Astrocyte (in vitro differentiated cells and primary cell): Measurements from ENCODE around the gene CRTC1. TPM values are rescaled to one million over a fixed set of nuclear protein-coding genes. Genes with fewer than 3 reads are reported as not detected.
A peak's percentile ranks its signal among the peaks of the same experiment; 100 is the strongest.
"Not testable (repeated sequence)": the region's sequence is repeated elsewhere in the genome, so short reads cannot be mapped to it uniquely, and the experiment has no call there.

Experiments
- DNase-seq: peaks from one replicate; pipeline ENCODE4 v3.0.0-alpha.2; 2010; ENCODE audit warnings: low read depth
- FAIRE-seq: peaks from 2 replicates; lab custom pipeline; 2011; peaks lifted over from hg19 to GRCh38; lab: Jason Lieb, UNC
- H2AFZ ChIP-seq: 2 replicates; pipeline ENCODE4 v1.6.0; 2012; ENCODE audit warnings: low read depth, low read length, inconsistent platforms
- H3K27ac ChIP-seq: 2 replicates; pipeline ENCODE4 v1.5.1; 2011; ENCODE audit warnings: low read depth, low read length, inconsistent platforms
- H3K27me3 ChIP-seq: 2 replicates; pipeline ENCODE4 v1.6.0; 2011; ENCODE audit warnings: low read length, inconsistent platforms; ENCODE audit not compliant: insufficient read depth
- H3K36me3 ChIP-seq: 2 replicates; pipeline ENCODE4 v1.5.1; 2011; ENCODE audit warnings: low read length, inconsistent platforms; ENCODE audit not compliant: insufficient read depth
- H3K4me1 ChIP-seq: 2 replicates; pipeline ENCODE4 v1.5.1; 2011; ENCODE audit warnings: low read length, inconsistent platforms; ENCODE audit not compliant: insufficient read depth
- H3K4me2 ChIP-seq: 2 replicates; pipeline ENCODE4 v1.6.0; 2012; ENCODE audit warnings: low read length, inconsistent platforms
- H3K4me3 ChIP-seq: 2 replicates; pipeline ENCODE4 v1.5.1; 2011; ENCODE audit warnings: low read depth, mild to moderate bottlenecking, low read length, inconsistent platforms; ENCODE audit not compliant: insufficient read depth
- H3K79me2 ChIP-seq: 2 replicates; pipeline ENCODE4 v1.6.0; 2012; ENCODE audit warnings: mild to moderate bottlenecking, low read length, inconsistent platforms; ENCODE audit not compliant: insufficient read depth
- H3K9ac ChIP-seq: 2 replicates; pipeline ENCODE4 v1.6.0; 2012; ENCODE audit warnings: mild to moderate bottlenecking, low read length, inconsistent platforms
- H3K9me3 ChIP-seq: 2 replicates; pipeline ENCODE4 v1.5.1; 2012; ENCODE audit warnings: low read depth, mild to moderate bottlenecking, low read length, inconsistent platforms; ENCODE audit not compliant: insufficient read depth
- H4K20me1 ChIP-seq: 2 replicates; pipeline ENCODE4 v1.6.0; 2012; ENCODE audit warnings: low read length, inconsistent platforms; ENCODE audit not compliant: insufficient read depth
- H3K27ac Mint-ChIP-seq: one replicate; pipeline ENCODE4 v1.8.0; 2021; ENCODE audit warnings: mild to moderate bottlenecking, mixed read lengths; ENCODE audit not compliant: unreplicated experiment
- H3K27me3 Mint-ChIP-seq: one replicate; pipeline ENCODE4 v1.8.0; 2021; ENCODE audit warnings: low read depth, mixed read lengths; ENCODE audit not compliant: unreplicated experiment
- H3K36me3 Mint-ChIP-seq: one replicate; pipeline ENCODE4 v1.8.0; 2021; ENCODE audit warnings: low read depth, mixed read lengths; ENCODE audit not compliant: unreplicated experiment
- H3K4me1 Mint-ChIP-seq: one replicate; pipeline ENCODE4 v1.8.0; 2021; ENCODE audit warnings: low read depth, mixed read lengths; ENCODE audit not compliant: unreplicated experiment
- H3K4me3 Mint-ChIP-seq: one replicate; pipeline ENCODE4 v1.8.0; 2021; ENCODE audit warnings: mild to moderate bottlenecking, moderate library complexity, mixed read lengths; ENCODE audit not compliant: unreplicated experiment
- H3K9me3 Mint-ChIP-seq: one replicate; pipeline ENCODE4 v1.8.0; 2021; ENCODE audit warnings: mild to moderate bottlenecking, mixed read lengths; ENCODE audit not compliant: unreplicated experiment
- EZH2 ChIP-seq: IDR thresholded peaks from 2 replicates; pipeline ENCODE4 v1.6.1; 2012; ENCODE audit warnings: mild to moderate bottlenecking, low read length, inconsistent platforms; ENCODE audit not compliant: insufficient read depth
- total RNA-seq: library from RNA; stranded (reverse); gene quantifications from 2 replicates; pipeline ENCODE4 v1.2.1, GENCODE V29; 2021
- TF ChIP-seq, protein P1 (sequence below): IDR thresholded peaks from 2 replicates; pipeline ENCODE4 v1.5.1; 2011; ENCODE audit warnings: low read depth, mild to moderate bottlenecking, inconsistent platforms, low read length, moderate library complexity; ENCODE audit not compliant: insufficient read depth

The CRTC1 gene
- total RNA-seq, 1 donor from 2014 or later: 8.4 TPM

DNA sequence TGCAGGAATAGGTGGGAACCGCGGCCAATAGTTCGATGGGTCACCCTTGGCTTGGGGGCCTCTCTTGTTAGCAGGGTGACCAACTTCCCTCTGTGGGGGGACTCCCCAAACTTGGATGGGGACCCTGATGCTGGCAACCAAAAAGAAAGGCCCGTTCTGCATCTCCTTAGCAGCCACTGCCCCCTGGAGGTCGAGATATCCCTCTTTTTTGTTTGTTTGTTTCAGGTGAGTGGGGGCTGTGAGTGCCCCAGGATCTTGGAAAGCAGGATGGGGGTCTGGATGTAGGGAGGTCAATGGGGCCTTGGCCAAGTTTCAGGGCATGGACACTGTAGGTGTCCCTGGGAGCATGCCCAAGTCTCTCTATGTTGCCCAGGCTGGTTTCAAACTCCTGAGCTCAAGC is 7.7 kb upstream of the CRTC1 start:
- H3K27me3 ChIP-seq: no peaks in the 10 kb centered on the region
- H3K36me3 ChIP-seq: no peaks in the 10 kb centered on the region
- H3K4me2 ChIP-seq: no peak overlapping the region
- no peaks in the 10 kb centered on the region for H3K36me3 Mint-ChIP-seq
- H3K4me3 Mint-ChIP-seq: no peak overlapping the region
- H3K79me2 ChIP-seq: no peaks in the 10 kb centered on the region
- no peaks in the 10 kb centered on the region for H4K20me1 ChIP-seq
- H3K9ac ChIP-seq: no peak overlapping the region
- no peak for DNase-seq
- H3K4me3 ChIP-seq: no peak overlapping the region
- no peak overlapping the region for H2AFZ ChIP-seq
- H3K4me1 Mint-ChIP-seq: peaks cover 13% of the 10 kb centered on the region
- no peak overlapping the region for H3K27ac Mint-ChIP-seq
- H3K27ac ChIP-seq: no peak overlapping the region
- TF ChIP-seq EZH2: no peak
- TF ChIP-seq, protein P1, sequence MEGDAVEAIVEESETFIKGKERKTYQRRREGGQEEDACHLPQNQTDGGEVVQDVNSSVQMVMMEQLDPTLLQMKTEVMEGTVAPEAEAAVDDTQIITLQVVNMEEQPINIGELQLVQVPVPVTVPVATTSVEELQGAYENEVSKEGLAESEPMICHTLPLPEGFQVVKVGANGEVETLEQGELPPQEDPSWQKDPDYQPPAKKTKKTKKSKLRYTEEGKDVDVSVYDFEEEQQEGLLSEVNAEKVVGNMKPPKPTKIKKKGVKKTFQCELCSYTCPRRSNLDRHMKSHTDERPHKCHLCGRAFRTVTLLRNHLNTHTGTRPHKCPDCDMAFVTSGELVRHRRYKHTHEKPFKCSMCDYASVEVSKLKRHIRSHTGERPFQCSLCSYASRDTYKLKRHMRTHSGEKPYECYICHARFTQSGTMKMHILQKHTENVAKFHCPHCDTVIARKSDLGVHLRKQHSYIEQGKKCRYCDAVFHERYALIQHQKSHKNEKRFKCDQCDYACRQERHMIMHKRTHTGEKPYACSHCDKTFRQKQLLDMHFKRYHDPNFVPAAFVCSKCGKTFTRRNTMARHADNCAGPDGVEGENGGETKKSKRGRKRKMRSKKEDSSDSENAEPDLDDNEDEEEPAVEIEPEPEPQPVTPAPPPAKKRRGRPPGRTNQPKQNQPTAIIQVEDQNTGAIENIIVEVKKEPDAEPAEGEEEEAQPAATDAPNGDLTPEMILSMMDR: peak; percentile 26
- H3K4me1 ChIP-seq: peaks cover 17% of the 10 kb centered on the region
- H3K27me3 Mint-ChIP-seq: peaks cover 3% of the 10 kb centered on the region
- H3K9me3 Mint-ChIP-seq: no peaks in the 10 kb centered on the region
- no peak for FAIRE-seq
- H3K9me3 ChIP-seq: no peaks in the 10 kb centered on the region

DNA sequence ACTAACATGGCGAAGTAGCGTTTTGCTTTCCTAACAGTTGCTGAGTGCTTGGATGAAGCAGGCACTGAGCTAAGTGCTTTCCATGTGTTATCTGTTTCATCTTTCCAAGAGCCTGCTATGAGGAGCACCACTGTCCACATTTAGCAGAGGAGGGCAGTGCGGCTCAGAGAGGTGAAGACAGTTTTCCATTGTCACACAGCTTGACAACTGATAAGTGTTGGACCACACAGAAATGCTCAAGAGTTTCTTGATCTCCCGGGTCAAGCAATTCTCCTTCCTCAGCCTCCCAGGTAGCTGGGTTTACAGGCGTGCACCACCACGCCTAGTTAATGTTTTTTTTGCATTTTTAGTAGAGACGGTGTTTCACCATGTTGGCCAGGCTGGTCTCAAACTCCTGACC is 6.8 kb upstream of the CRTC1 start:
- Mint-ChIP-seq H3K27me3 (peaks cover under 1% of the 10 kb centered on the region), H3K9me3 (no peaks in the 10 kb centered on the region), H3K36me3 (no peaks in the 10 kb centered on the region), H3K4me3 (no peak overlapping the region), H3K4me1 (peaks cover 13% of the 10 kb centered on the region), H3K27ac (no peak overlapping the region)
- H3K4me1 ChIP-seq: peaks cover 17% of the 10 kb centered on the region
- no peaks in the 10 kb centered on the region for H3K79me2 ChIP-seq
- H3K4me3 ChIP-seq: no peak overlapping the region
- no peaks in the 10 kb centered on the region for H3K9me3 ChIP-seq
- FAIRE-seq (no peak), DNase-seq (no peak)
- H3K27ac ChIP-seq: no peak overlapping the region
- H3K4me2 ChIP-seq: no peak overlapping the region
- H3K9ac ChIP-seq: no peak overlapping the region
- no peaks in the 10 kb centered on the region for H3K36me3 ChIP-seq
- TF ChIP-seq EZH2: no peak
- TF ChIP-seq, protein P1: no peak
- no peak overlapping the region for H2AFZ ChIP-seq
- no peaks in the 10 kb centered on the region for H3K27me3 ChIP-seq
- H4K20me1 ChIP-seq: no peaks in the 10 kb centered on the region

DNA sequence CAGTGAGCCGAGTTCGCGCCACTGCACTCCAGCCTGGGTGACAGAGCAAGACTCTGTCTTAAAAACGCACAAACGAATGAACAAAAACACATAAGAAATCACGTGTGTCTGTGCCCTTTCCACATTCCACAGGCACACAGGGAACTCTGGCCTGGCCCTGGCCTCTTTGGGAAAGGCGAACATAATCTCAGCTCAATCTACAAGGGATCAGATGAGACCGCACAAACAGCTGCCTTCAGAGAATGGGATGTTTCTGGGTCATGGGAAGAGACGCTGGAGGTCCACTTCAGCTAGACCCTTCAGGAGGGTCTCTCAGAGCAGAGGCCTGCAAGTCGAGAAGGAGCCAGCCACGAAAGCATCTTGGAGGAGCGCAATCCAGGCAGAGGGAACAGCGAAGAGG is 6.3 kb upstream of the CRTC1 start:
- H3K36me3 Mint-ChIP-seq: no peaks in the 10 kb centered on the region
- Histone ChIP-seq H3K4me1 (peaks cover 17% of the 10 kb centered on the region), H3K79me2 (no peaks in the 10 kb centered on the region), H3K4me2 (peak overlapping the region; percentile 78), H3K27me3 (no peaks in the 10 kb centered on the region), H3K9ac (no peak overlapping the region), H4K20me1 (no peaks in the 10 kb centered on the region), H2AFZ (peak overlapping the region; percentile 20), H3K36me3 (no peaks in the 10 kb centered on the region), H3K27ac (no peak overlapping the region), H3K9me3 (no peaks in the 10 kb centered on the region), H3K4me3 (no peak overlapping the region)
- H3K27ac Mint-ChIP-seq: peak overlapping the region; percentile 75
- H3K4me1 Mint-ChIP-seq: peaks cover 13% of the 10 kb centered on the region
- DNase-seq (no peak), FAIRE-seq (no peak)
- no peaks in the 10 kb centered on the region for H3K27me3 Mint-ChIP-seq
- TF ChIP-seq EZH2: no peak
- H3K9me3 Mint-ChIP-seq: no peaks in the 10 kb centered on the region
- peak overlapping the region; percentile 5 for H3K4me3 Mint-ChIP-seq

DNA sequence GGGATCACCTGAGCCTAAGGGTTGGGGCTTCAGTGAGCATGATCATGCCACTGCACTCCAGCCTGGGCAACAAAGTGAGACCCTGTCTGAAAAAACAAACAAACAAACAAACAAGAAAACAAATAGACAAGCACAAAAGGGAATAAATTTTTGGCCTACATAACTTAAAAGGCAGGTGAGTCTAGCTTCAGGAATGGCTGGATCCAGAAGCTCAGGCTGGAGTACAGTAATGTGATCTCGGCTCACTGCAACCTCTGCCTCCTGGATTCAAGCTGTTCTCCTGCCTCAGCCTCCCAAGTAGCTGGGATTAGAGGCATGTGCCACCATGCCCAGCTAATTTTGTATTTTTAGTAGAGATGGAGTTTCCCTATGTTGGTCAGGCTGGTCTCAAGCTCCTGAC is 3.3 kb upstream of the CRTC1 start:
- H3K27ac Mint-ChIP-seq, H3K27me3 ChIP-seq, H2AFZ ChIP-seq, H3K9me3 Mint-ChIP-seq, FAIRE-seq, H3K36me3 Mint-ChIP-seq, H3K27ac ChIP-seq, H3K9ac ChIP-seq, H3K4me3 Mint-ChIP-seq, H3K36me3 ChIP-seq, H3K9me3 ChIP-seq, H3K4me3 ChIP-seq, H3K27me3 Mint-ChIP-seq, DNase-seq, H3K4me2 ChIP-seq: not testable (repeated sequence)
- peaks cover 27% of the 10 kb centered on the region for H3K4me1 ChIP-seq
- peaks cover 17% of the 10 kb centered on the region for H3K4me1 Mint-ChIP-seq
- H3K79me2 ChIP-seq: peaks cover 14% of the 10 kb centered on the region
- peaks cover 13% of the 10 kb centered on the region for H4K20me1 ChIP-seq
